Thyroid gland (tissue), 4 donors: ENCODE data around the gene CBLB. TPM values are rescaled to one million over a fixed set of nuclear protein-coding genes. Genes with fewer than 3 reads are reported as not detected.

Experiments
- DNase-seq, 2 donors: peaks; one replicate each; pipeline ENCODE4 v3.0.0-alpha.2; 2019
- H3K27ac ChIP-seq, 3 donors: fragments of 200-600 bp; sonication (generic); 1 replicate in 2 of 3; 2 replicates in 1 of 3; pipeline ENCODE4 v1.5.1; 2016 to 2019; ENCODE audit warnings: mild to moderate bottlenecking in 1 of 3, moderate library complexity in 1 of 3
- H3K27me3 ChIP-seq: fragments of 200-600 bp; sonication (generic); one replicate; pipeline ENCODE4 v1.5.1; 2019
- H3K36me3 ChIP-seq, 2 donors: fragments of 200-600 bp; sonication (generic); one replicate each; pipeline ENCODE4 v1.5.1; 2016 to 2019
- H3K4me1 ChIP-seq, 2 donors: fragments of 200-600 bp; sonication (generic); one replicate each; pipeline ENCODE4 v1.5.1; 2017 to 2019
- H3K4me3 ChIP-seq, 3 donors: fragments of 200-600 bp; sonication (generic); replicated peaks in 1 of 3; 1 replicate in 2 of 3; 2 replicates in 1 of 3; pipeline ENCODE4 v1.5.1; 2016; ENCODE audit warnings: mild to moderate bottlenecking in 1 of 3
- H3K9me3 ChIP-seq: fragments of 200-600 bp; sonication (generic); one replicate; pipeline ENCODE4 v1.5.1; 2017
- POLR2A ChIP-seq, 2 donors: fragments of 450-650 bp; IDR thresholded peaks; one replicate each; pipeline ENCODE4 v1.6.1; 2017; ENCODE audit warnings: antibody characterized with exemption in 2 of 2, mild to moderate bottlenecking in 2 of 2, moderate library complexity in 1 of 2
- WGBS, 2 donors: methylation state at CpG; one replicate each; pipeline ENCODE4 v1.1.5; 2017; 5-methylcytosine and 5-hydroxymethylcytosine counted together
- intact Hi-C: fragments of 100-400 bp; cut with DNase I; formaldehyde crosslinking; loops from one replicate; pipeline ENCODE4 v1.15.1; 2023
- total RNA-seq, 4 donors: library from RNA; depleted of rRNA; stranded (reverse); fragments of >200 nt; gene quantifications; one replicate each; pipeline ENCODE4 v1.2.3, GENCODE V29; 2016
- TF ChIP-seq, protein P1 (sequence below), 6 experiments: fragments of 200-600 bp in 3 of 6; fragments of 450-650 bp in 3 of 6; sonication (generic) in 3 of 6; IDR thresholded peaks; one replicate each; pipeline ENCODE4 v1.5.1; 2016 to 2019; ENCODE audit warnings: antibody characterized with exemption in 6 of 6, mild to moderate bottlenecking in 2 of 6, inconsistent platforms in 1 of 6, moderate library complexity in 1 of 6

The CBLB gene
- total RNA-seq, 4 donors from 2014 or later, result 61.8 to 119 (median 83.4) TPM

- Histone ChIP-seq H3K27ac (no peak overlapping the region), H3K4me3 (no peak overlapping the region), H3K4me1 (peaks cover 0 to 3% of the 10 kb centered on the region in 2 donors), H3K36me3 (no peaks in the 10 kb centered on the region), H3K27me3 (no peaks in the 10 kb centered on the region), H3K9me3 (no peaks in the 10 kb centered on the region)
- 75 to 79% methylated on average over 2 of the region's 2 CpGs for WGBS, 2 donors
- TF ChIP-seq POLR2A (IDR thresholded peaks at IDR 0.05), result no peak
- TF ChIP-seq, protein P1, sequence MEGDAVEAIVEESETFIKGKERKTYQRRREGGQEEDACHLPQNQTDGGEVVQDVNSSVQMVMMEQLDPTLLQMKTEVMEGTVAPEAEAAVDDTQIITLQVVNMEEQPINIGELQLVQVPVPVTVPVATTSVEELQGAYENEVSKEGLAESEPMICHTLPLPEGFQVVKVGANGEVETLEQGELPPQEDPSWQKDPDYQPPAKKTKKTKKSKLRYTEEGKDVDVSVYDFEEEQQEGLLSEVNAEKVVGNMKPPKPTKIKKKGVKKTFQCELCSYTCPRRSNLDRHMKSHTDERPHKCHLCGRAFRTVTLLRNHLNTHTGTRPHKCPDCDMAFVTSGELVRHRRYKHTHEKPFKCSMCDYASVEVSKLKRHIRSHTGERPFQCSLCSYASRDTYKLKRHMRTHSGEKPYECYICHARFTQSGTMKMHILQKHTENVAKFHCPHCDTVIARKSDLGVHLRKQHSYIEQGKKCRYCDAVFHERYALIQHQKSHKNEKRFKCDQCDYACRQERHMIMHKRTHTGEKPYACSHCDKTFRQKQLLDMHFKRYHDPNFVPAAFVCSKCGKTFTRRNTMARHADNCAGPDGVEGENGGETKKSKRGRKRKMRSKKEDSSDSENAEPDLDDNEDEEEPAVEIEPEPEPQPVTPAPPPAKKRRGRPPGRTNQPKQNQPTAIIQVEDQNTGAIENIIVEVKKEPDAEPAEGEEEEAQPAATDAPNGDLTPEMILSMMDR (IDR thresholded peaks at IDR 0.05), result no peak
- intact Hi-C loops, result no loop called here
- DNase-seq, result no peak
These were observed 16.4 kb upstream of the CBLB start for GRCh38 chr3:105885256-105885655.

GRCh38 chr3:105883798-105884377, 15.1 kb upstream of the CBLB start:
- Histone ChIP-seq H3K27me3 (no peaks in the 10 kb centered on the region), H3K4me1 (peaks cover under 1 to 3% of the 10 kb centered on the region in 2 donors), H3K4me3 (no peak overlapping the region), H3K9me3 (no peaks in the 10 kb centered on the region), H3K36me3 (no peaks in the 10 kb centered on the region), H3K27ac (no peak overlapping the region)
- intact Hi-C loops, result no loop called here
- no peak for DNase-seq
- TF ChIP-seq, protein P1 (IDR thresholded peaks at IDR 0.05), result no peak
- no peak for TF ChIP-seq POLR2A (IDR thresholded peaks at IDR 0.05)
- 93 to 97% methylated on average over 1 of the region's 1 CpG for WGBS, 2 donors

GRCh38 chr3:105880681-105881290, 12.0 kb upstream of the CBLB start:
- DNase-seq, result no peak
- Histone ChIP-seq H3K27me3 (no peaks in the 10 kb centered on the region), H3K9me3 (no peaks in the 10 kb centered on the region), H3K4me3 (no peak overlapping the region), H3K27ac (no peak overlapping the region), H3K36me3 (no peaks in the 10 kb centered on the region), H3K4me1 (peaks cover 13 to 16% of the 10 kb centered on the region in 2 donors)
- intact Hi-C loops, result no loop called here
- 84 to 91% methylated on average over 4 of the region's 4 CpGs for WGBS, 2 donors
- no peak for TF ChIP-seq POLR2A (IDR thresholded peaks at IDR 0.05)
- TF ChIP-seq, protein P1 (IDR thresholded peaks at IDR 0.05), result no peak

GRCh38 chr3:105878061-105878460, 9.2 kb upstream of the CBLB start:
- H3K4me3 ChIP-seq, result no peak overlapping the region
- H3K36me3 ChIP-seq, result no peaks in the 10 kb centered on the region
- H3K4me1 ChIP-seq, result peaks cover 13% of the 10 kb centered on the region in 2 donors
- WGBS, 2 donors, result 20 to 29% methylated on average over 1 of the region's 1 CpG
- no peaks in the 10 kb centered on the region for H3K27me3 ChIP-seq
- TF ChIP-seq, protein P1 (IDR thresholded peaks at IDR 0.05), result no peak
- TF ChIP-seq POLR2A (IDR thresholded peaks at IDR 0.05), result no peak
- no peak overlapping the region for H3K27ac ChIP-seq
- intact Hi-C loops, result no loop called here
- DNase-seq, result no peak
- H3K9me3 ChIP-seq, result no peaks in the 10 kb centered on the region

DNA sequence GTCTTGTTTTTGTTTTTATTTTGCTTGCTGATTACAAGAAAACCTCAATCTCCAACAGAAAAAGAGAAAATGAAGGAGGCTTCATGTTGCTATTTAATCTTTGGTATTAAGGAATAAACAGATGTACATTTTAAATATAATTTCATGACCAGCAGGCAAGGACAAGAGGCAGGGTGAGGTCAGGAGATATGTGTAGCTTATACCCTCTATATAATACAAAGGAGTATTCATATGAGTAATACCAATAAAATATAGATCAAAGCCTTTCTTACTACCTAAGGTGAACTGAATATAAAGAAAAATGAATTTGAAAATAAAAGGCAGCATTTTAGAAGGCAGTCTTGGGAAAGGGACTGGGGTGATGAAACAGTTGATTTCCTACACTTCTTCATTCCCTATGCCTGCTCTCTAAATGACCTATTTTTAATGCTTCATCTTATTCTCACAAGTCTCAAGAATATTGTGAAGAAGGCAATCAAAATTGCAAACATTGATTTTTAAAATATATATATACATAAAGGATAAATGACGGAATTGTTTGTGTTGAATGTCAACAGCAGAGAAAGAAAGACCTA, 8.6 kb upstream of the CBLB start:
- intact Hi-C loops, result no loop called here
- TF ChIP-seq, protein P1 (IDR thresholded peaks at IDR 0.05), result no peak
- TF ChIP-seq POLR2A (IDR thresholded peaks at IDR 0.05), result no peak
- H3K9me3 ChIP-seq, result no peaks in the 10 kb centered on the region
- DNase-seq, result no peak
- H3K27ac ChIP-seq, result peak overlapping the region in 1 of 3 donors; percentile 29
- H3K4me3 ChIP-seq, result no peak overlapping the region
- no peaks in the 10 kb centered on the region for H3K27me3 ChIP-seq
- no peaks in the 10 kb centered on the region for H3K36me3 ChIP-seq
- H3K4me1 ChIP-seq, result peaks cover 13% of the 10 kb centered on the region in 2 donors
- WGBS, 2 donors, result 82 to 91% methylated on average over 1 of the region's 1 CpG
